GM12878 (cell line): ENCODE measurements around the gene NRAS. TPM values are rescaled to one million over a fixed set of nuclear protein-coding genes. Genes with fewer than 3 reads are reported as not detected.

Experiments used
- ATAC-seq: fragments of 200-7000 bp; cut with Tn5 transposase; 3 replicates; pipeline ENCODE4 v1.9.1; 2020; ENCODE audit warnings: mild to moderate bottlenecking, moderate library complexity
- BruUV-seq: library from RNA; stranded (reverse); fragments of 400-500 nt; replicated peaks from 2 replicates; lab custom pipeline; 2021; lab: Mats Ljungman, UMichigan
- CTCF ChIA-PET: fragments of 300-600 bp; sonication (Branson Sonifier 250); formaldehyde crosslinking; extraction: SDS; loops from one replicate; lab custom pipeline; 2021; ENCODE audit warnings: inconsistent platforms; lab: Yijun Ruan, JAX
- POLR2A ChIA-PET: fragments of 350-600 bp; formaldehyde crosslinking; extraction: SDS; loops from one replicate; lab custom pipeline; 2021; ENCODE audit warnings: inconsistent platforms; lab: Charles Lee
- RAD21 ChIA-PET: fragments of 300-600 bp; sonication (Branson Sonifier 250); formaldehyde crosslinking; loops from one replicate; lab custom pipeline; 2023; ENCODE audit warnings: antibody characterized with exemption; ENCODE audit not compliant: unreplicated experiment; lab: Charles Lee
- SMC1A ChIA-PET: fragments of 300-600 bp; sonication (Branson Sonifier 250); formaldehyde crosslinking; loops from one replicate; lab custom pipeline; 2023; ENCODE audit not compliant: unreplicated experiment, uncharacterized antibody; lab: Charles Lee
- DNase-seq: peaks from one replicate; pipeline ENCODE4 v3.0.0-alpha.2; 2011; ENCODE audit warnings: low read depth, low spot score
- FAIRE-seq: peaks from 3 replicates; lab custom pipeline; 2011; peaks lifted over from hg19 to GRCh38; lab: Jason Lieb, UNC
- H2AFZ ChIP-seq: 2 replicates; pipeline ENCODE4 v1.6.0; 2011; ENCODE audit warnings: low read depth, low read length, control low read depth; ENCODE audit not compliant: control insufficient read depth
- H3K27ac ChIP-seq: 2 replicates; pipeline ENCODE4 v1.5.1; 2011; ENCODE audit warnings: control low read depth; ENCODE audit not compliant: control insufficient read depth, insufficient read depth
- H3K27me3 ChIP-seq, 2 experiments: replicated peaks in 1 of 2; 2 replicates each; pipeline versions ENCODE4 v1.6.0 to v1.6.1; 2011; ENCODE audit warnings: low read length in 1 of 2; ENCODE audit not compliant: control insufficient read depth in 2 of 2, insufficient read depth in 2 of 2
- H3K36me3 ChIP-seq, 2 experiments: 2 replicates each; pipeline ENCODE4 v1.5.1; 2011; ENCODE audit warnings: low read length in 1 of 2; ENCODE audit not compliant: control insufficient read depth in 2 of 2, insufficient read depth in 2 of 2
- H3K4me1 ChIP-seq: 2 replicates; pipeline ENCODE4 v1.6.1; 2011; ENCODE audit warnings: mild to moderate bottlenecking, low read length, moderate library complexity, mixed read lengths; ENCODE audit not compliant: control insufficient read depth, insufficient read depth
- H3K4me2 ChIP-seq: 2 replicates; pipeline ENCODE4 v1.6.0; 2011; ENCODE audit warnings: control low read depth; ENCODE audit not compliant: control insufficient read depth, insufficient read depth
- H3K4me3 ChIP-seq: fragments of 200-600 bp; sonication (generic); 2 replicates; pipeline ENCODE4 v1.5.1; 2016
- H3K79me2 ChIP-seq: 2 replicates; pipeline ENCODE4 v1.6.0; 2011; ENCODE audit warnings: low read length; ENCODE audit not compliant: control insufficient read depth, insufficient read depth
- H3K9ac ChIP-seq: 2 replicates; pipeline ENCODE4 v1.8.0; 2011; ENCODE audit warnings: low read length, control low read depth, mixed read lengths; ENCODE audit not compliant: control insufficient read depth, insufficient read depth
- H3K9me3 ChIP-seq: replicated peaks from 3 replicates; pipeline ENCODE4 v1.5.1; 2011; ENCODE audit warnings: mild to moderate bottlenecking, low read length; ENCODE audit not compliant: control insufficient read depth, insufficient read depth
- H4K20me1 ChIP-seq: 2 replicates; pipeline ENCODE4 v1.6.0; 2011; ENCODE audit not compliant: control insufficient read depth, insufficient read depth
- ETV6 ChIP-seq, 2 experiments: fragments of 450-650 bp in 1 of 2; IDR thresholded peaks in 1 of 2; conservative IDR thresholded peaks in 1 of 2; 2 replicates each; pipeline ENCODE4 v1.6.1; 2014; ENCODE audit warnings: antibody characterized with exemption in 1 of 2, borderline replicate concordance in 1 of 2, low read depth in 1 of 2, mild to moderate bottlenecking in 1 of 2, moderate library complexity in 1 of 2
- FOS ChIP-seq: IDR thresholded peaks from 3 replicates; pipeline ENCODE4 v1.6.1; 2011; ENCODE audit warnings: borderline replicate concordance; ENCODE audit not compliant: insufficient read length; ENCODE audit errors: extremely low read depth
- GATAD2B ChIP-seq: fragments of 450-650 bp; conservative IDR thresholded peaks from 2 replicates; pipeline ENCODE4 v1.6.1; 2017; ENCODE audit warnings: low read depth, mild to moderate bottlenecking, moderate library complexity
- IKZF1 ChIP-seq: fragments of 450-650 bp; conservative IDR thresholded peaks from 2 replicates; pipeline ENCODE4 v1.6.1; 2017; ENCODE audit warnings: antibody characterized with exemption, mild to moderate bottlenecking
- KAT2A ChIP-seq: conservative IDR thresholded peaks from 2 replicates; pipeline ENCODE4 v1.6.1; 2011; ENCODE audit warnings: low read depth, low read length; ENCODE audit not compliant: control insufficient read depth
- NFXL1 ChIP-seq: fragments of 450-650 bp; IDR thresholded peaks from 2 replicates; pipeline ENCODE4 v1.6.1; 2017; ENCODE audit warnings: antibody characterized with exemption, mild to moderate bottlenecking, borderline replicate concordance
- POLR2AphosphoS5 ChIP-seq: IDR thresholded peaks from 2 replicates; pipeline ENCODE4 v1.6.1; 2011; ENCODE audit warnings: mild to moderate bottlenecking, low read length, inconsistent platforms
- RFX5 ChIP-seq: IDR thresholded peaks from 2 replicates; pipeline ENCODE4 v1.6.1; 2011; ENCODE audit warnings: low read depth, low read length, improper control_type of control experiment
- RUNX3 ChIP-seq: IDR thresholded peaks from 2 replicates; pipeline ENCODE4 v1.6.1; 2012; ENCODE audit warnings: low read length, inconsistent platforms
- SMARCA5 ChIP-seq: fragments of 450-650 bp; IDR thresholded peaks from 2 replicates; pipeline ENCODE4 v1.6.1; 2017; ENCODE audit warnings: mild to moderate bottlenecking
- TARDBP ChIP-seq: IDR thresholded peaks from 2 replicates; pipeline ENCODE4 v1.6.1; 2016; ENCODE audit warnings: borderline replicate concordance
- TCF7 ChIP-seq: IDR thresholded peaks from 2 replicates; pipeline ENCODE4 v1.6.1; 2014; ENCODE audit warnings: antibody characterized with exemption, borderline replicate concordance
- ZNF622 ChIP-seq: fragments of 450-650 bp; IDR thresholded peaks from 2 replicates; pipeline ENCODE4 v1.6.1; 2017; ENCODE audit warnings: mild to moderate bottlenecking, inconsistent platforms
- ZSCAN29 ChIP-seq: fragments of 450-650 bp; IDR thresholded peaks from 2 replicates; pipeline ENCODE4 v1.6.1; 2017; ENCODE audit warnings: mild to moderate bottlenecking, moderate library complexity
- WGBS: methylation state at CpG from one replicate; pipeline ENCODE4 v1.1.6; 2016; ENCODE audit warnings: low lambda C conversion rate; ENCODE audit not compliant: insufficient replicate concordance, insufficient coverage; ENCODE audit errors: missing lambda C conversion rate; 5-methylcytosine and 5-hydroxymethylcytosine counted together
- in situ Hi-C: fragments of 300-500 bp; cut with MboI; formaldehyde crosslinking; loops from 9 replicates; pipeline ENCODE4 v1.14.3; 2018; ENCODE audit warnings: mixed read lengths
- intact Hi-C: fragments of 100-400 bp; cut with micrococcal nuclease; formaldehyde crosslinking; loops from one replicate; pipeline ENCODE4 v1.14.2; 2022; ENCODE audit not compliant: unreplicated experiment
- polyA plus RNA-seq, 11 experiments: library from polyadenylated mRNA; depleted of rRNA in 4 of 11; unstranded in 6 of 11; stranded (reverse) in 5 of 11; fragments of >200 nt; fragmentation: Nextera tagmentation in 4 of 11; fragmentation: Illumina TruSeq in 1 of 11; extraction: Ambion mirVana in 4 of 11; extraction: Trizol in 1 of 11; gene quantifications; 1 replicate in 1 of 11; 2 replicates in 10 of 11; pipeline versions ENCODE4 v1.2.1 to v1.2.3, GENCODE V29; 2011 to 2016; ENCODE audit warnings: inconsistent platforms in 2 of 11, missing spikeins in 2 of 11, low read depth in 1 of 11
- total RNA-seq, 4 experiments: library from RNA; depleted of rRNA in 3 of 4; stranded (reverse); fragments of >200 nt in 3 of 4; fragmentation: Illumina TruSeq in 1 of 4; extraction: Trizol in 1 of 4; gene quantifications; 2 replicates each; pipeline versions ENCODE4 v1.2.1 to v1.2.3, GENCODE V29; 2013 to 2021
- TF ChIP-seq, protein P1 (sequence below): fragments of 450-650 bp; IDR thresholded peaks from 2 replicates; pipeline ENCODE4 v1.6.1; 2017; ENCODE audit warnings: antibody characterized with exemption, mild to moderate bottlenecking, moderate library complexity
- TF ChIP-seq, protein P2 (sequence below): fragments of 450-650 bp; IDR thresholded peaks from 2 replicates; pipeline ENCODE4 v1.6.1; 2017; ENCODE audit warnings: low read depth, mild to moderate bottlenecking, moderate library complexity
- TF ChIP-seq, protein P3 (sequence below): fragments of 450-650 bp; IDR thresholded peaks from 2 replicates; pipeline ENCODE4 v1.6.1; 2016; ENCODE audit warnings: mild to moderate bottlenecking
- TF ChIP-seq, protein P4 (sequence below): fragments of 450-650 bp; IDR thresholded peaks from 2 replicates; pipeline ENCODE4 v1.6.1; 2016; ENCODE audit warnings: mild to moderate bottlenecking

NRAS gene
- total and polyA plus RNA-seq, 10 of the 15 experiments (the other 5 are each of a cell fraction or from before 2014, with no cell fraction given), result 31.7 to 73.2 (median 66.2) TPM

DNA sequence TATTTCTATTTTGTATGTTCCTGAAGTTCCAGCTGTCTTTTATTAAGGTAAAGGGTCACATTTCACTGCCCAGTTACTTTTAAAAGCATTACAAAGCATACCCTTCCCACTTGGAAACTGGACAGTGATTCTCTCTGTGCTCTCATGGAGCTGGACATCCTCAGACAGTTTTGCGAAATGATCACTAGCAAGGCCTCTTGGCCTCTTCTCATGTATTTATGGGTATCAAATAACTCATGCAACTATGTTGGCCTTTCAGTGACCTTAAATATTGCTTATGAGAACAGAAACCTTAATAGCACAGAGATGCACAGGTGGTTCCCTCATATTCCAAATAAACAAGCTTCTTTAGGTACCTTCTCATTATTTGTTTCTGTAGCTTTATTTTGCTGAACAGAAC, 13.3 kb downstream of the NRAS start:
- H2AFZ ChIP-seq, result no peak overlapping the region
- RAD21 ChIA-PET, result no interaction called here
- H4K20me1 ChIP-seq, result no peaks in the 10 kb centered on the region
- no peaks in the 10 kb centered on the region for H3K27me3 ChIP-seq
- DNase-seq (no peak), ATAC-seq (peak; percentile 27; the same call in 2 of the 3 replicates), FAIRE-seq (no peak)
- WGBS, result 100% methylated on average over 1 of the region's 1 CpG
- H3K27ac ChIP-seq, result no peak overlapping the region
- CTCF ChIA-PET, result interaction anchor here (1.0 to 1.2 kb wide), 2 partner anchors 13 to 114 kb away, joined by 3 to 4 read pairs; no protein-coding TSS in a partner anchor
- H3K4me2 ChIP-seq, result peak overlapping the region; percentile 12; the same call in 1 of the 2 replicates
- intact Hi-C loops (no loop called here), in situ Hi-C loops (no loop called here)
- TF ChIP-seq TARDBP, result no peak
- TF ChIP-seq, protein P1, sequence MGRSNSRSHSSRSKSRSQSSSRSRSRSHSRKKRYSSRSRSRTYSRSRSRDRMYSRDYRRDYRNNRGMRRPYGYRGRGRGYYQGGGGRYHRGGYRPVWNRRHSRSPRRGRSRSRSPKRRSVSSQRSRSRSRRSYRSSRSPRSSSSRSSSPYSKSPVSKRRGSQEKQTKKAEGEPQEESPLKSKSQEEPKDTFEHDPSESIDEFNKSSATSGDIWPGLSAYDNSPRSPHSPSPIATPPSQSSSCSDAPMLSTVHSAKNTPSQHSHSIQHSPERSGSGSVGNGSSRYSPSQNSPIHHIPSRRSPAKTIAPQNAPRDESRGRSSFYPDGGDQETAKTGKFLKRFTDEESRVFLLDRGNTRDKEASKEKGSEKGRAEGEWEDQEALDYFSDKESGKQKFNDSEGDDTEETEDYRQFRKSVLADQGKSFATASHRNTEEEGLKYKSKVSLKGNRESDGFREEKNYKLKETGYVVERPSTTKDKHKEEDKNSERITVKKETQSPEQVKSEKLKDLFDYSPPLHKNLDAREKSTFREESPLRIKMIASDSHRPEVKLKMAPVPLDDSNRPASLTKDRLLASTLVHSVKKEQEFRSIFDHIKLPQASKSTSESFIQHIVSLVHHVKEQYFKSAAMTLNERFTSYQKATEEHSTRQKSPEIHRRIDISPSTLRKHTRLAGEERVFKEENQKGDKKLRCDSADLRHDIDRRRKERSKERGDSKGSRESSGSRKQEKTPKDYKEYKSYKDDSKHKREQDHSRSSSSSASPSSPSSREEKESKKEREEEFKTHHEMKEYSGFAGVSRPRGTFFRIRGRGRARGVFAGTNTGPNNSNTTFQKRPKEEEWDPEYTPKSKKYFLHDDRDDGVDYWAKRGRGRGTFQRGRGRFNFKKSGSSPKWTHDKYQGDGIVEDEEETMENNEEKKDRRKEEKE, result no peak
- TF ChIP-seq, protein P2, sequence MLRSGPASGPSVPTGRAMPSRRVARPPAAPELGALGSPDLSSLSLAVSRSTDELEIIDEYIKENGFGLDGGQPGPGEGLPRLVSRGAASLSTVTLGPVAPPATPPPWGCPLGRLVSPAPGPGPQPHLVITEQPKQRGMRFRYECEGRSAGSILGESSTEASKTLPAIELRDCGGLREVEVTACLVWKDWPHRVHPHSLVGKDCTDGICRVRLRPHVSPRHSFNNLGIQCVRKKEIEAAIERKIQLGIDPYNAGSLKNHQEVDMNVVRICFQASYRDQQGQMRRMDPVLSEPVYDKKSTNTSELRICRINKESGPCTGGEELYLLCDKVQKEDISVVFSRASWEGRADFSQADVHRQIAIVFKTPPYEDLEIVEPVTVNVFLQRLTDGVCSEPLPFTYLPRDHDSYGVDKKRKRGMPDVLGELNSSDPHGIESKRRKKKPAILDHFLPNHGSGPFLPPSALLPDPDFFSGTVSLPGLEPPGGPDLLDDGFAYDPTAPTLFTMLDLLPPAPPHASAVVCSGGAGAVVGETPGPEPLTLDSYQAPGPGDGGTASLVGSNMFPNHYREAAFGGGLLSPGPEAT, result no peak
- TF ChIP-seq TCF7, result no peak
- TF ChIP-seq, protein P3, sequence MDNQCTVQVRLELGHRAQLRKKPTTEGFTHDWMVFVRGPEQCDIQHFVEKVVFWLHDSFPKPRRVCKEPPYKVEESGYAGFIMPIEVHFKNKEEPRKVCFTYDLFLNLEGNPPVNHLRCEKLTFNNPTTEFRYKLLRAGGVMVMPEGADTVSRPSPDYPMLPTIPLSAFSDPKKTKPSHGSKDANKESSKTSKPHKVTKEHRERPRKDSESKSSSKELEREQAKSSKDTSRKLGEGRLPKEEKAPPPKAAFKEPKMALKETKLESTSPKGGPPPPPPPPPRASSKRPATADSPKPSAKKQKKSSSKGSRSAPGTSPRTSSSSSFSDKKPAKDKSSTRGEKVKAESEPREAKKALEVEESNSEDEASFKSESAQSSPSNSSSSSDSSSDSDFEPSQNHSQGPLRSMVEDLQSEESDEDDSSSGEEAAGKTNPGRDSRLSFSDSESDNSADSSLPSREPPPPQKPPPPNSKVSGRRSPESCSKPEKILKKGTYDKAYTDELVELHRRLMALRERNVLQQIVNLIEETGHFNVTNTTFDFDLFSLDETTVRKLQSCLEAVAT, result no peak
- TF ChIP-seq NFXL1, result no peak
- no peak for TF ChIP-seq ZSCAN29
- 0 out of 4 replicates have a peak, but pooled peaks of 1 of the 2 experiments have one; percentile 21 for TF ChIP-seq ETV6 (conservative IDR thresholded peaks at IDR 0.05 in 1 of 2, IDR thresholded peaks at IDR 0.05 in 1 of 2; ENCODE audit: borderline replicate concordance in 1 of 2, low read depth in 1 of 2)
- no peak for TF ChIP-seq IKZF1
- no peak for TF ChIP-seq RFX5
- TF ChIP-seq FOS, result no peak
- TF ChIP-seq SMARCA5, result no peak
- no peak for TF ChIP-seq KAT2A
- TF ChIP-seq POLR2AphosphoS5, result peak; percentile 52; the same call in 1 of the 2 replicates
- TF ChIP-seq, protein P4, sequence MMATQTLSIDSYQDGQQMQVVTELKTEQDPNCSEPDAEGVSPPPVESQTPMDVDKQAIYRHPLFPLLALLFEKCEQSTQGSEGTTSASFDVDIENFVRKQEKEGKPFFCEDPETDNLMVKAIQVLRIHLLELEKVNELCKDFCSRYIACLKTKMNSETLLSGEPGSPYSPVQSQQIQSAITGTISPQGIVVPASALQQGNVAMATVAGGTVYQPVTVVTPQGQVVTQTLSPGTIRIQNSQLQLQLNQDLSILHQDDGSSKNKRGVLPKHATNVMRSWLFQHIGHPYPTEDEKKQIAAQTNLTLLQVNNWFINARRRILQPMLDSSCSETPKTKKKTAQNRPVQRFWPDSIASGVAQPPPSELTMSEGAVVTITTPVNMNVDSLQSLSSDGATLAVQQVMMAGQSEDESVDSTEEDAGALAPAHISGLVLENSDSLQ, result no peak
- no peak for TF ChIP-seq GATAD2B
- no peak for TF ChIP-seq ZNF622
- no peak for TF ChIP-seq RUNX3
- SMC1A ChIA-PET, result interaction anchor here (1.5 to 2.4 kb wide), 2 partner anchors 13 to 53 kb away, joined by 3 to 6 read pairs; no protein-coding TSS in a partner anchor
- POLR2A ChIA-PET, result no interaction called here
- H3K36me3 ChIP-seq, result peaks cover 2 to 6% of the 10 kb centered on the region in 2 experiments; a peak in 3 of 4 replicates
- H3K9ac ChIP-seq, result no peak overlapping the region
- no TSS peak for BruUV-seq
- no peaks in the 10 kb centered on the region; the same call in 1 of the 2 replicates for H3K4me1 ChIP-seq
- H3K9me3 ChIP-seq, result no peaks in the 10 kb centered on the region
- H3K79me2 ChIP-seq, result no peaks in the 10 kb centered on the region
- H3K4me3 ChIP-seq, result no peak overlapping the region
